Neutrophil (primary cell): ENCODE measurements around the gene ABR.

ENCODE experiments used
- H3K27ac ChIP-seq: fragments of 200-600 bp; sonication (generic); 2 replicates; pipeline ENCODE4 v1.5.1; 2016; ENCODE audit warnings: mild to moderate bottlenecking, moderate library complexity
- H3K27me3 ChIP-seq: fragments of 200-600 bp; sonication (generic); 2 replicates; pipeline ENCODE4 v1.6.0; 2016; ENCODE audit warnings: mild to moderate bottlenecking
- H3K36me3 ChIP-seq: fragments of 200-600 bp; sonication (generic); 2 replicates; pipeline ENCODE4 v1.5.1; 2017
- H3K4me1 ChIP-seq, 2 experiments: fragments of 200-600 bp in 1 of 2; sonication (generic) in 1 of 2; 1 replicate in 1 of 2; 2 replicates in 1 of 2; pipeline versions ENCODE4 v1.5.1 to v1.6.1; 2013 to 2016; ENCODE audit warnings: low read depth in 1 of 2, low read length in 1 of 2, mild to moderate bottlenecking in 1 of 2, moderate library complexity in 1 of 2; ENCODE audit not compliant: control insufficient read depth in 1 of 2, insufficient read depth in 1 of 2
- H3K4me3 ChIP-seq, 2 experiments: fragments of 200-600 bp in 1 of 2; sonication (generic) in 1 of 2; 1 replicate in 1 of 2; 2 replicates in 1 of 2; pipeline ENCODE4 v1.5.1; 2013 to 2016; ENCODE audit warnings: low read depth in 1 of 2, low read length in 1 of 2, mild to moderate bottlenecking in 1 of 2, moderate library complexity in 1 of 2
- H3K9me3 ChIP-seq: fragments of 200-600 bp; sonication (generic); 2 replicates; pipeline ENCODE4 v1.5.1; 2016
- CTCF ChIP-seq: fragments of 200-600 bp; sonication (generic); IDR thresholded peaks from 2 replicates; pipeline ENCODE4 v1.5.1; 2016; ENCODE audit warnings: antibody characterized with exemption

Gene ABR

GRCh38 chr17:1073241-1073962 is 106.4 kb downstream of the ABR start:
- no peak overlapping the region for H3K27ac ChIP-seq

GRCh38 chr17:1072551-1072961 is 107.2 kb downstream of the ABR start:
- Histone ChIP-seq H3K27ac (no peak overlapping the region), H3K9me3 (no peaks in the 10 kb centered on the region), H3K4me3 (no peak overlapping the region), H3K27me3 (no peaks in the 10 kb centered on the region), H3K36me3 (peaks cover 94% of the 10 kb centered on the region), H3K4me1 (no peaks in the 10 kb centered on the region)
- no peak for TF ChIP-seq CTCF

More at GRCh38 chr17:1073241-1073962, 106.4 kb downstream of the ABR start:
- Histone ChIP-seq H3K4me3 (no peak overlapping the region), H3K4me1 (no peaks in the 10 kb centered on the region), H3K9me3 (no peaks in the 10 kb centered on the region), H3K27me3 (no peaks in the 10 kb centered on the region), H3K36me3 (peaks cover 94% of the 10 kb centered on the region)
- TF ChIP-seq CTCF, result no peak

- no peak for TF ChIP-seq CTCF
- no peaks in the 10 kb centered on the region for H3K9me3 ChIP-seq
- no peaks in the 10 kb centered on the region for H3K4me1 ChIP-seq
- H3K27me3 ChIP-seq, result no peaks in the 10 kb centered on the region
- peaks cover 94% of the 10 kb centered on the region for H3K36me3 ChIP-seq
- no peak overlapping the region for H3K4me3 ChIP-seq
- no peak overlapping the region for H3K27ac ChIP-seq
Measured at GRCh38 chr17:1071103-1071825, 108.5 kb downstream of the ABR start.

- H3K27ac ChIP-seq, result no peak overlapping the region
- no peak for TF ChIP-seq CTCF
- no peak overlapping the region for H3K4me3 ChIP-seq
- H3K9me3 ChIP-seq, result no peaks in the 10 kb centered on the region
- no peaks in the 10 kb centered on the region for H3K27me3 ChIP-seq
- no peaks in the 10 kb centered on the region for H3K4me1 ChIP-seq
- peaks cover 94% of the 10 kb centered on the region for H3K36me3 ChIP-seq
Measured at GRCh38 chr17:1070411-1070810, 109.4 kb downstream of the ABR start.

- no peaks in the 10 kb centered on the region for H3K4me1 ChIP-seq
- peaks cover 90% of the 10 kb centered on the region for H3K36me3 ChIP-seq
- H3K4me3 ChIP-seq, result no peak overlapping the region
- H3K9me3 ChIP-seq, result no peaks in the 10 kb centered on the region
- no peak overlapping the region for H3K27ac ChIP-seq
- TF ChIP-seq CTCF, result no peak
- H3K27me3 ChIP-seq, result no peaks in the 10 kb centered on the region
Measured at GRCh38 chr17:1069847-1070246, 109.9 kb downstream of the ABR start.
